GM18526 (cell line): ENCODE measurements around the gene PERP.

ENCODE experiments used
- POLR2A ChIP-seq: IDR thresholded peaks from 3 replicates; pipeline ENCODE4 v1.6.1; 2011; ENCODE audit not compliant: insufficient read length; ENCODE audit errors: extremely low read depth

Gene PERP

GRCh38 chr6:138087593-138088325 lies 19.5 kb downstream of the PERP start:
- TF ChIP-seq POLR2A, result no peak

- no peak for TF ChIP-seq POLR2A
These were observed 20.5 kb downstream of the PERP start for GRCh38 chr6:138086573-138087196.

- TF ChIP-seq POLR2A, result no peak
These were observed 21.4 kb downstream of the PERP start for GRCh38 chr6:138085839-138086222.

- TF ChIP-seq POLR2A, result no peak
These were observed 22.0 kb downstream of the PERP start for GRCh38 chr6:138084904-138085838.

- TF ChIP-seq POLR2A, result no peak
These were observed 25.0 kb downstream of the PERP start for GRCh38 chr6:138082232-138082631.

GRCh38 chr6:138078491-138078890 lies 28.7 kb downstream of the PERP start:
- no peak for TF ChIP-seq POLR2A

GRCh38 chr6:138073264-138073663 lies 34.0 kb downstream of the PERP start:
- TF ChIP-seq POLR2A, result no peak

- TF ChIP-seq POLR2A, result no peak
These were observed 43.5 kb downstream of the PERP start for GRCh38 chr6:138063726-138064125.

- TF ChIP-seq POLR2A, result no peak
These were observed 52.2 kb downstream of the PERP start for GRCh38 chr6:138054982-138055381.

GRCh38 chr6:138052783-138053182 lies 54.4 kb downstream of the PERP start:
- no peak for TF ChIP-seq POLR2A

- no peak for TF ChIP-seq POLR2A
These were observed 62.2 kb downstream of the PERP start for GRCh38 chr6:138044972-138045371.

- no peak for TF ChIP-seq POLR2A
These were observed 62.8 kb downstream of the PERP start for GRCh38 chr6:138044458-138044857.
